ENCODE data around the gene DNAH12.

- TF ChIP-seq ZFP3 (CRISPR knock-in tag; IDR thresholded peaks at IDR 0.05), result no peak
- TF ChIP-seq OSR1 (CRISPR knock-in tag; IDR thresholded peaks at IDR 0.05), result no peak
- TF ChIP-seq ZNF565 (CRISPR knock-in tag; conservative IDR thresholded peaks at IDR 0.05; ENCODE audit: low read depth), result no peak
- TF ChIP-seq RARB (CRISPR knock-in tag; IDR thresholded peaks at IDR 0.05), result no peak
- TF ChIP-seq BACH2 (CRISPR knock-in tag; IDR thresholded peaks at IDR 0.05; ENCODE audit: borderline replicate concordance), result no peak
- TF ChIP-seq, protein P1, sequence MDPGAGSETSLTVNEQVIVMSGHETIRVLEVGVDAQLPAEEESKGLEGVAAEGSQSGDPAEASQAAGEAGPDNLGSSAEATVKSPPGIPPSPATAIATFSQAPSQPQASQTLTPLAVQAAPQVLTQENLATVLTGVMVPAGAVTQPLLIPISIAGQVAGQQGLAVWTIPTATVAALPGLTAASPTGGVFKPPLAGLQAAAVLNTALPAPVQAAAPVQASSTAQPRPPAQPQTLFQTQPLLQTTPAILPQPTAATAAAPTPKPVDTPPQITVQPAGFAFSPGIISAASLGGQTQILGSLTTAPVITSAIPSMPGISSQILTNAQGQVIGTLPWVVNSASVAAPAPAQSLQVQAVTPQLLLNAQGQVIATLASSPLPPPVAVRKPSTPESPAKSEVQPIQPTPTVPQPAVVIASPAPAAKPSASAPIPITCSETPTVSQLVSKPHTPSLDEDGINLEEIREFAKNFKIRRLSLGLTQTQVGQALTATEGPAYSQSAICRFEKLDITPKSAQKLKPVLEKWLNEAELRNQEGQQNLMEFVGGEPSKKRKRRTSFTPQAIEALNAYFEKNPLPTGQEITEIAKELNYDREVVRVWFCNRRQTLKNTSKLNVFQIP (CRISPR knock-in tag; IDR thresholded peaks at IDR 0.05; ENCODE audit: borderline replicate concordance, low read depth), result no peak
- TF ChIP-seq, protein P2, sequence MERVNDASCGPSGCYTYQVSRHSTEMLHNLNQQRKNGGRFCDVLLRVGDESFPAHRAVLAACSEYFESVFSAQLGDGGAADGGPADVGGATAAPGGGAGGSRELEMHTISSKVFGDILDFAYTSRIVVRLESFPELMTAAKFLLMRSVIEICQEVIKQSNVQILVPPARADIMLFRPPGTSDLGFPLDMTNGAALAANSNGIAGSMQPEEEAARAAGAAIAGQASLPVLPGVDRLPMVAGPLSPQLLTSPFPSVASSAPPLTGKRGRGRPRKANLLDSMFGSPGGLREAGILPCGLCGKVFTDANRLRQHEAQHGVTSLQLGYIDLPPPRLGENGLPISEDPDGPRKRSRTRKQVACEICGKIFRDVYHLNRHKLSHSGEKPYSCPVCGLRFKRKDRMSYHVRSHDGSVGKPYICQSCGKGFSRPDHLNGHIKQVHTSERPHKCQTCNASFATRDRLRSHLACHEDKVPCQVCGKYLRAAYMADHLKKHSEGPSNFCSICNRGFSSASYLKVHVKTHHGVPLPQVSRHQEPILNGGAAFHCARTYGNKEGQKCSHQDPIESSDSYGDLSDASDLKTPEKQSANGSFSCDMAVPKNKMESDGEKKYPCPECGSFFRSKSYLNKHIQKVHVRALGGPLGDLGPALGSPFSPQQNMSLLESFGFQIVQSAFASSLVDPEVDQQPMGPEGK (CRISPR knock-in tag; IDR thresholded peaks at IDR 0.05; ENCODE audit: borderline replicate concordance), result no peak
- no peak for TF ChIP-seq ARNTL (CRISPR knock-in tag; IDR thresholded peaks at IDR 0.05; ENCODE audit: borderline replicate concordance, low read depth)
- no peak for TF ChIP-seq SNAI2 (CRISPR knock-in tag; IDR thresholded peaks at IDR 0.05)
- no peak for TF ChIP-seq TSHZ2 (CRISPR knock-in tag; IDR thresholded peaks at IDR 0.05)
- no peak for TF ChIP-seq ZNF70 (CRISPR knock-in tag; IDR thresholded peaks at IDR 0.05)
- no peak for TF ChIP-seq ZFP30 (CRISPR knock-in tag; IDR thresholded peaks at IDR 0.05)
- TF ChIP-seq, protein P3, sequence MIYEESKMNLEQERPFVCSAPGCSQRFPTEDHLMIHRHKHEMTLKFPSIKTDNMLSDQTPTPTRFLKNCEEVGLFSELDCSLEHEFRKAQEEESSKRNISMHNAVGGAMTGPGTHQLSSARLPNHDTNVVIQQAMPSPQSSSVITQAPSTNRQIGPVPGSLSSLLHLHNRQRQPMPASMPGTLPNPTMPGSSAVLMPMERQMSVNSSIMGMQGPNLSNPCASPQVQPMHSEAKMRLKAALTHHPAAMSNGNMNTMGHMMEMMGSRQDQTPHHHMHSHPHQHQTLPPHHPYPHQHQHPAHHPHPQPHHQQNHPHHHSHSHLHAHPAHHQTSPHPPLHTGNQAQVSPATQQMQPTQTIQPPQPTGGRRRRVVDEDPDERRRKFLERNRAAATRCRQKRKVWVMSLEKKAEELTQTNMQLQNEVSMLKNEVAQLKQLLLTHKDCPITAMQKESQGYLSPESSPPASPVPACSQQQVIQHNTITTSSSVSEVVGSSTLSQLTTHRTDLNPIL (CRISPR knock-in tag; IDR thresholded peaks at IDR 0.05; ENCODE audit: low read depth), result no peak
Observed at GRCh38 chr3:57244946-57245345, 299.2 kb downstream of the DNAH12 start.
